KMS-11 (cell line): ENCODE data around the gene ADAMTS9.

Source experiments
- H2AFZ ChIP-seq: fragments of 200-600 bp; sonication (generic); 2 replicates; pipeline ENCODE4 v1.6.1; 2016; ENCODE audit warnings: antibody characterized with exemption, mixed run types, low read depth
- H3K27ac ChIP-seq: fragments of 200-600 bp; sonication (generic); 2 replicates; pipeline ENCODE4 v1.6.1; 2016; ENCODE audit warnings: mild to moderate bottlenecking, mixed run types
- H3K27me3 ChIP-seq: fragments of 200-600 bp; sonication (generic); 2 replicates; pipeline ENCODE4 v1.6.1; 2017; ENCODE audit warnings: mild to moderate bottlenecking, low read depth, mixed run types, moderate library complexity; ENCODE audit not compliant: insufficient read depth
- H3K36me3 ChIP-seq: fragments of 200-600 bp; sonication (generic); 2 replicates; pipeline ENCODE4 v1.6.1; 2017; ENCODE audit warnings: mild to moderate bottlenecking, mixed run types; ENCODE audit not compliant: insufficient read depth
- H3K4me1 ChIP-seq: fragments of 200-600 bp; sonication (generic); 2 replicates; pipeline ENCODE4 v1.6.1; 2016; ENCODE audit warnings: mild to moderate bottlenecking, low read depth, mixed run types; ENCODE audit not compliant: poor library complexity, severe bottlenecking
- H3K4me2 ChIP-seq: fragments of 200-600 bp; sonication (generic); 2 replicates; pipeline ENCODE4 v1.7.0; 2016; ENCODE audit warnings: mild to moderate bottlenecking, mixed run types
- H3K4me3 ChIP-seq: fragments of 200-600 bp; sonication (generic); IDR thresholded peaks from 2 replicates; pipeline ENCODE4 v1.6.1; 2017; ENCODE audit warnings: low read depth, low read length, mixed read lengths; ENCODE audit not compliant: insufficient read depth
- H3K79me2 ChIP-seq: fragments of 200-600 bp; sonication (generic); 2 replicates; pipeline ENCODE4 v1.6.1; 2016; ENCODE audit warnings: low read depth, mixed run types; ENCODE audit not compliant: insufficient read depth
- H3K9ac ChIP-seq: fragments of 200-600 bp; sonication (generic); 2 replicates; pipeline ENCODE4 v1.6.1; 2016; ENCODE audit warnings: mild to moderate bottlenecking, mixed run types
- H4K20me1 ChIP-seq: fragments of 200-600 bp; sonication (generic); 2 replicates; pipeline ENCODE4 v1.6.1; 2016; ENCODE audit warnings: mild to moderate bottlenecking, mixed run types; ENCODE audit not compliant: insufficient read depth
- CTCF ChIP-seq: fragments of 200-600 bp; sonication (generic); conservative IDR thresholded peaks from 2 replicates; pipeline ENCODE4 v1.6.1; 2017; ENCODE audit warnings: low read depth, mild to moderate bottlenecking, antibody characterized with exemption, low read length, moderate library complexity, mixed read lengths

The ADAMTS9 gene

GRCh38 chr3:64612916-64613526 lies 74.8 kb downstream of the ADAMTS9 start:
- Histone ChIP-seq H3K79me2 (no peaks in the 10 kb centered on the region), H4K20me1 (no peaks in the 10 kb centered on the region), H3K9ac (no peak overlapping the region), H3K4me1 (no peaks in the 10 kb centered on the region), H2AFZ (no peak overlapping the region), H3K27me3 (no peaks in the 10 kb centered on the region), H3K4me3 (no peak overlapping the region), H3K4me2 (no peak overlapping the region), H3K36me3 (no peaks in the 10 kb centered on the region), H3K27ac (no peak overlapping the region)
- TF ChIP-seq CTCF: no peak

GRCh38 chr3:64612082-64612860 lies 75.5 kb downstream of the ADAMTS9 start:
- H4K20me1 ChIP-seq: no peaks in the 10 kb centered on the region
- H3K4me1 ChIP-seq: no peaks in the 10 kb centered on the region
- no peak overlapping the region for H2AFZ ChIP-seq
- H3K4me3 ChIP-seq: no peak overlapping the region
- no peaks in the 10 kb centered on the region for H3K79me2 ChIP-seq
- no peak for TF ChIP-seq CTCF
- H3K4me2 ChIP-seq: no peak overlapping the region
- H3K36me3 ChIP-seq: no peaks in the 10 kb centered on the region
- no peak overlapping the region for H3K27ac ChIP-seq
- H3K9ac ChIP-seq: no peak overlapping the region
- H3K27me3 ChIP-seq: no peaks in the 10 kb centered on the region

DNA sequence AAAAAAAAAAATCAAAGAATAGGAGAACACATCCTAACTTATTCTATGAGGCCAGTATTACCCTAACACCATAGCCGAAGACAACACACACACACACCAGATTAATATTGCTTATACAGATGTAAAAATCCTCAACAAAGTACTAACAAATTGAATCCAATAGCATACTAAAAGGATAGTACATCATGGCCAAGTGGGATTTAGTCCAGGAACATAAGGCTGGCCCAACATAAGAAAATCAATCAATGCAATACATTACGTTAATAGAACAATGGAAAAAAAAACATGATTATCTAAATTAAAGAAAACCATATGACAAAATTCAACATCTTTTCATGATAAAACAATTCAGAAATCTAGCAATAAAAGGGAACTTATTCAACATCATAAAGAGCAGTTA lies 79.1 kb downstream of the ADAMTS9 start:
- Histone ChIP-seq H3K4me3 (no peak overlapping the region), H3K27ac (no peak overlapping the region), H3K4me2 (no peak overlapping the region), H3K4me1 (no peaks in the 10 kb centered on the region), H3K79me2 (no peaks in the 10 kb centered on the region), H3K27me3 (no peaks in the 10 kb centered on the region), H4K20me1 (no peaks in the 10 kb centered on the region), H2AFZ (no peak overlapping the region), H3K9ac (no peak overlapping the region), H3K36me3 (no peaks in the 10 kb centered on the region)
- TF ChIP-seq CTCF: no peak

- no peak overlapping the region for H3K4me3 ChIP-seq
- no peaks in the 10 kb centered on the region for H3K27me3 ChIP-seq
- no peak overlapping the region for H3K9ac ChIP-seq
- H3K4me1 ChIP-seq: no peaks in the 10 kb centered on the region
- H3K36me3 ChIP-seq: no peaks in the 10 kb centered on the region
- H4K20me1 ChIP-seq: no peaks in the 10 kb centered on the region
- H3K79me2 ChIP-seq: no peaks in the 10 kb centered on the region
- no peak overlapping the region for H3K4me2 ChIP-seq
- no peak overlapping the region for H2AFZ ChIP-seq
- no peak overlapping the region for H3K27ac ChIP-seq
- TF ChIP-seq CTCF: no peak
Observed at GRCh38 chr3:64607032-64607551, 80.7 kb downstream of the ADAMTS9 start.
